Endothelial cell (in vitro differentiated cells): Measurements from ENCODE around the gene RTP5. TPM values are rescaled to one million over a fixed set of nuclear protein-coding genes. Genes with fewer than 3 reads are reported as not detected.

Experiments used
- total RNA-seq: library from RNA; stranded (reverse); fragmentation: NEBNext Ultra II Directional; extraction: Animal tissue kit (Norgen Biotek cat#: 25700); gene quantifications from one replicate; pipeline ENCODE4 v1.2.1, GENCODE V29; 2021; ENCODE audit not compliant: unreplicated experiment

RTP5 gene
- total RNA-seq, 1 donor from 2014 or later = not detected

Other genes with a start within 250 kb of the RTP5 start
- 42.5 TPM for gene THAP4, start 232.6 kb upstream of the RTP5 start, total RNA-seq
- gene ATG4B, start 232.0 kb upstream of the RTP5 start, total RNA-seq = 124 TPM
- gene DTYMK, start 182.9 kb upstream of the RTP5 start, total RNA-seq = 42.3 TPM
- 19.9 TPM for gene ING5, start 167.7 kb upstream of the RTP5 start, total RNA-seq
- 11.4 TPM for gene D2HGDH, start 135.1 kb upstream of the RTP5 start, total RNA-seq
- gene GAL3ST2, start 92.9 kb upstream of the RTP5 start, total RNA-seq = not detected
- gene NEU4, start 60.5 kb upstream of the RTP5 start, total RNA-seq = 0.33 TPM
- gene PDCD1, start 10.8 kb upstream of the RTP5 start, total RNA-seq = not detected